GM21367 (cell line): ENCODE results near the gene SLC35F1.

ENCODE experiments used
- ATAC-seq: cut with Tn5 transposase; IDR thresholded peaks from one replicate; pipeline ENCODE4 v1.9.1; 2021; ENCODE audit not compliant: unreplicated experiment

SLC35F1 gene

GRCh38 chr6:118306392-118307238 is 399.6 kb downstream of the SLC35F1 start:
- no peak for ATAC-seq

DNA sequence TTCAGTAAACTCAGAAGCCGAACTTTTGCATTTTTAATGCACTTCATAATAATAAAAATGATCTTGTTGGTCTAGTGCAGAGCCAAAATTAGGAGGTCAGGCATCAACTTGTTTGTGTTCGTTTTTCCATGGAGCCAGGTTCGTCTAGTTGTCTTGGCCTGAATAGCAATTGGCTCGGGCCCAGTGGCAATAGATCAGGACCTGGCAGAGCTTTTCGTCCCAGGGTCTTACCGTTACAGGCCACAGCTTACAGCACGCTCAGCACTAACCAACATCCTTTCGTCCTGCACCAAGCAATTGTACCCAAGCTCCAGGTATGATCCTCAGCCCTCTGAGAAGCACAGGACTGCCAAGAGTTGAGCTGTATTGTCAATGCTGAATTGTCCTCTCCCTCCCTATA is 400.5 kb downstream of the SLC35F1 start:
- no peak for ATAC-seq

DNA sequence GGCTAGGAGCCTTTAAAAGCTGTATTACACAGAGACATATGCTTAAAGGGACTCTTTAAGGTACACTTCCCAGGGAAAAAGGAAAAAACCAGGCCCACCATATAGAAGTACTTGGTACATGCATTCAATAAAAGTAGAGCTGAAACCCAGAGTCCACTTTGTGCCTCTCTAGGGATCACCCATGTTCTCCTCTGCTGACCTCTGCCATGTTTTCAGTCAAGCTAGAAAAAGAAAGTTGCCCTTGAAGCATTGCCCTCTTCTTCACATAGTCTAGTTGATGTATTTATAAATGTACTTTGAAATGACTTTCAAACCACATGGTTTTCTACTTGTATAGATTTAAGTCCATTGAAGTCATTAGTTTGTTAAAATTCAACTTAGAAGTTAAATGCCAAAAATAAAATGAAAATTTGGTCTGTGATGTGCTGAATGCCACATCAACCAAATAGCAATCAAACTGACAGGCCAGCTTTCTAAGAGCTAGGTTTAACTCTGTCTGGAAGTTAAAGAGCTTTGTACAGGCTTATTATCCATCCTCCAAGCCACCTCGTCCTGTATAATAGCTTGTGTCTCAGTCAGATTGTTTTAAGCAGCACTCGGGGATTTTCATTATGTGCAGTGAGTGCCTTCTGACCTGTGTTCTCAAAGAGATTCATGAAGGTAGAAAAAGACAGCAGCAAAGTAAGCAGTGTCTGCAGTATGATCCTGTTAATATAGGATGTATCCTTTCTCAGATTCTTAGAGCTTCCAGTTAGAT is 402.5 kb downstream of the SLC35F1 start:
- ATAC-seq, result no peak

DNA sequence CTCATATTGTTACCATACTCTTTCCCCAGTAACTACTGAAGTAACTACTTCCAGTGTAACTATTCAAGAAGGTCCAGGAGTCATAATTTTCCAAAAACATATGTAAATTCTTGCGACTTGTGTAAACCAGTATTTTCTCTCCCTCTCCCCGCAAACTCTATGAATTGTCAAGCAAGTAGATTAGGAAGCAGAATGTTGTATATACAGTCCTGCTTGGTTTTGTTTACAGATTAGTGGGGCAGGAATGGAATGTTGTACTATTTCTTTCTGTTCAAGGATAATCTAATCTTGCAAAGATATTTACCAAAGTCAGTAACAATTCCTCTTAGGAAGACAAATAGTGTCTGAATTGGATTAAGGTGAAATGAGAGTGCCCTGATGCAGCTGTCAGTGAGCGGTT is 406.1 kb downstream of the SLC35F1 start:
- no peak for ATAC-seq

GRCh38 chr6:118313762-118314161 is 406.7 kb downstream of the SLC35F1 start:
- ATAC-seq, result no peak

- ATAC-seq, result no peak
These were observed 409.8 kb downstream of the SLC35F1 start for GRCh38 chr6:118316796-118317384.

DNA sequence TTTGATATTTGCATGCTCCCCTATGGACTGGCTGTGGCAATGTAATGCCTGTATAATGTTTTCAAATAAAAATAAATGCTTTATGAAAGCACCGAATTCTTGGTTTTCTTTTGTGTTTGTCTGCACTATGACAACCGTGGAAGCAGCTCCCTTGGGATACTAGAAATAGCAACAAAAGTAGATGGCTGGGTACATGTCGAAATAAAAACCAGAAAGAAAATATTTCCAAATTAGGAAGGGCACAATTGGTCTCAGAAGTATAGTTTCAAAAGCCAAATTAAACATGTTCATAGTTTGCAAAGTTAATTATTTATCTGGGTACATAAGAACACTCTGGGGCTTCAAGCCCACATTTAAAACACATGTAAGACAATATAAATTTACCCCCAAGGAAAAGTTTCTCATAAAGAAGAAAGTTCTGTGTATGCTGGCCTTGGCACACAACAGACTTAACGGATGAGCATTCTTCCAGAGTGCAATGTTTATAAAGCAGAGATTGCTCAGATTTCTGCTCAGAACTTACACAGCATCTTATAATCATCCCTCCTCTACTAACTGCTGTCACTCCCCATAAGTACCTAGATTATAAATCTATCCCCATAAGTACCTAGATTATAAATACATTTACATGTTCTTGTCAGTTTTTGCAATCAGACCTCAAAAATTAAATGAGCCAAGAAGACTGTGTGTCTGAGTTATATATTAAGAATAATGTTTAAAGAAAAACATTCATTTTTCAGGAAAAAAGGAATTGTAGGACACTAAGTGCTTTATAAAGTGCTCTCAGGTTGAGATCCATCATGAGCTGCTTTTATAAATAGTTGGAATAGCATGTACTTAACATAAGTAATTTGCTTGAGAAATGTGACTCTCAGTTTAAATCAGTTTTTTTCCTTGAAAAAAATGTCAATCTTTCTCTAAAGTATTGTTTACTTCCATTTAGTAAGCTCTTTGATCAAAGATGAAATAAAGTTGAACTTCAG is 410.8 kb downstream of the SLC35F1 start:
- ATAC-seq, result no peak

GRCh38 chr6:118318648-118319047 is 411.6 kb downstream of the SLC35F1 start:
- no peak for ATAC-seq

DNA sequence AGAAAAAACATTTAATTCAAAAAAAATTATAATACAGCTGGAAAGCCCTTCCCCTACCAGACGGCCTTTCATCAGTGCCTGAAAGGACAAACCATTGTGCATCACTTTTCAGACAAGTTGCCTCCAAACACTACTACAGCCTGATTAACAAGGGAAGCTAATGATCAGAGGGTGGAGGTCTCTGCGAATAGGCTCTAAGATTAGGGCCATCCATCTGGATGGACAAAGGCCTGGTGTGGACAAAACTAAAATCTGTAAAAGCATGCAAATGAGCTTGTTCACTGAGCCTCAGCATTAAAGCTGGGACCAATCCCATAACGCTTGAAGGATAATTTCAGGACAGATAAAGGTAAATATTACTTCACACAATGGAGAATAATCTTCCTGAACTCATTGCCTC is 412.4 kb downstream of the SLC35F1 start:
- ATAC-seq, result no peak

DNA sequence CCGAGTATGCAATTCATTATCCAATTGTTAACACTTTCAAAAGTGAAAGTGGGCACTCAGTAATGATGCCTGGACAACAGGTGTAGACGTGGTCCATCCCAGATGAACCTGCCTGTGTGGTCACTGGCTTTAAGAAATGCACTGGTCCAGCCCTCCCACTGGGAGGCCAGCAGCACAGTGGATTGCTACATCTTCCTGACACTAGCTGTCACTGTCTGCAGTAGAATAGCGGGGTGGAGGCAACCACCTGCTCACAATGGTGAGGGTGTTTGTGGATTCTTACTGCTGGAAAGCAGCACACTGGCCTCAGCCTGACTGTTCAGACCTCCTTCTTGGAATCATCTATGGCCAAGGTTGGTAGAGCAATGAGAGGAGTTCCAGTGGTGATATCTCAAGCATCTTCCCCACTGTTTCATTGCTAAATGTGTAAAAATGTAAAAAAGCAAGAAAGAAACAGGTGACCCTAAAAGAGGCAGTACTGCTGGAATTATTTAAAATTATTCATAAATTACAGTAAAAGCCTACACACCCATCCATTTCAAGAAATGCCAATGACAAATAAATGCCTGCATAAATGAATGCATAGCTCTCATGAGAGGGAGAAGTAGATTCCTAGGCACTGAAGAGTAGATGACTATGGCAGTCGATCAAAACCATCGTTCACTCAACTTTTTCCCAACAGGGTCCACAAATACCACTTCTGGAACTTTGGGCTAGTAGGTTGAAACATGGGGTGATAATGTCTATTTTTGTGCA is 413.0 kb downstream of the SLC35F1 start:
- no peak for ATAC-seq

GRCh38 chr6:118320652-118321051 is 413.6 kb downstream of the SLC35F1 start:
- ATAC-seq, result no peak

DNA sequence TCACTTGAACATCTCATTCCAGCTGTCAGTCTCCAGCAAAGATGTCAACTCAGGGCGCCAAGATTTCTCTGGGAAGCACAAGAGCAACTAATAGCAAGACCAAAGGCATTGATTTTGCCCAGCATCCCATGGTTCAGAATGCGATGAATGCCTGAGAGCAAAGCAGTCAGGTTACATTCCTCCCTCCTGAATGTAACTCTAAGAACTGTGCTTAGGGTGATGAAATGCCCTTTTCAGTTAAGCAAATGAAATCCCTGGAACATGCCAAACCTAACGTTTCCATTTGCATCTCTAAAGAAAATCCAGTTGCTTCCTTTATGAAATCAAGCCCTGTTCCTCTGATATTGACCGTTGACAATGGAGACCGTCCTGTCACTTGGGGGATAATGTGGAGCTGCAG is 417.1 kb downstream of the SLC35F1 start:
- ATAC-seq, result no peak

GRCh38 chr6:118325220-118325860 is 418.3 kb downstream of the SLC35F1 start:
- ATAC-seq, result no peak

- no peak for ATAC-seq
These were observed 419.6 kb downstream of the SLC35F1 start for GRCh38 chr6:118326712-118327111.

DNA sequence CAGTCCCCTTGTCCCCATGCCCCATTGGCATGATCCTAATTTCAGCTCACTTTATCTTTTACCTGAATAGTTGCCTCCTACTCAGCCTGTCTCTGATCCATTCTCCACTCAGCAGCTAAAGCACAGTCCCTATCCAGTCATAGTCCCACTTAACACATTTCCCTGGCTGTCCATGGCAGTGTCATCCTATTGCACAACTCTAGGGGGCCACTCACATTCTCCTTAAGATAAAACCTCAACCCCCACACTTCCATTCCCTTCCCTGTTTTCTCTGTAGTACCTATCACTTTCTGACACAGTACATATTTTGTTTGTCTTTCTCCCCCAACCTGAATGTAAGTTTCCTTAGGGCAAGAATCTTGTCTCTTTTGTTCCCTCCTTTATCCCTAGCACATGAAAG is 420.2 kb downstream of the SLC35F1 start:
- ATAC-seq, result no peak

DNA sequence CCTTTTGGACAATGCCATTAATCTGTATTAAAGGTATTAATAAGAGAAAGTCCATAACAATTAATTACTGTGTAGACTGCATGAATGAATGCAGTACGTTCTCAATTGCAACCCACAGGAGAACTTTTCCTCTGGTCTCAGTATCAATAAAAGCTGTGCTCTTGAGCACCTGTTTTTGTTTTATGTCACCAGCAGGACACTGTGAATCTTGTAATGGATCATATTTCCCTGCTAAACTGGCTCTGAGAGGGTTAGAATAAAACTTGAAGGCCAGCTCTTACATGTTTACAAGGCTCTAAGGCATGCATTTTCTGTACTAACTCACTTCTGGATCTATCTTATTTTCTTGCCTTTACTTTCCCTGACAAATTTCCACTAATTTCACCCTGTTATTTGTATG is 426.7 kb downstream of the SLC35F1 start:
- ATAC-seq, result no peak

DNA sequence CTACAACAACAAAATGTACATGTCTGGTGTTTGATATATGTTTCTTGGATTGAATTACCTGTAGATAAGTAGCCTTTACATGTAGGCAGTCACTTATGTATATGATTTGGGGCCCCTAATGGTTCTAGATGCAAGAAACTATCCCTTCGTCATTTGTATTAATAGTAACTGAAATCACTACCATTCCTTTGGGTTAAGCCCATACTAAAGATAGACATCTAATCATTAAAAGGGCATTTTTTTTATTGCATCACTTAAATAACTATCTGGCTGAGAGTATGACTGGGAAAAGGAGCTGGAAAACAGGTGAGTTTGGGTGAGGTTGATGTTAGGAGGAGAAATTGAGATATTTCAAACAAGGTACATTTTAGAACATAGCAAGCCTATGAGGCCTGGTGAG is 427.6 kb downstream of the SLC35F1 start:
- ATAC-seq, result no peak

- no peak for ATAC-seq
These were observed 428.3 kb downstream of the SLC35F1 start for GRCh38 chr6:118335325-118335816.

DNA sequence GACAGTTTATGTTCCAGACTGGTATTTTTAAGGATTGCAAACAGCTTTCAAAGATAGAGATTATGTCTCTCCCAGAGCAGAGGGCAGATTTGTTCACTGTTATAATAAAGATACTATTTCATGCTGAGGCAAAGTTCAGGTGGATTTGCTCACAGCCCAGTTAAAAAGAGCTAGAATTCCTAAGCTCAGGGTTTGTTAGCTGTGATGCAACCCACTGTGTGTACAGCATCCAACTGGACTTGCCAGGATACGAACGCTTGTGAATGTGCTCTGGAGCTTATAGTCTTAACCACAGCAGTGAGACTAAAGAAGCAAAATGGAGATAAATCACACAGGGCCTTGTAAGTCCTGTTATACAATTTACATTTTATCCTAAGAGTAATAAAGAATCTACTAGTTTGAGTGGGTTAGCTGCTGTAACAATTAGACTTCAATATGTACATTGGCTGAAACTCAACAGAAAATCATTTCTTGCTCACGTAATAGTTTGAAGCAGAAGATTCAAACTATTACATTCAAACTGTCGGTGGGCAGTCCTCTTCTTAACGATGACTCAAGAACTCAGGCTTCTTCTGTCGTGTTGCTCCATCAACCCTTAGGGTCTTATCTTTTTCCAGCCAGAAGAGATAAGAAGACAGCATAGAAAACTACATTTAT is 437.1 kb downstream of the SLC35F1 start:
- no peak for ATAC-seq
